Sigmoid colon (tissue), 4 donors: ENCODE data around the gene CDK5RAP3.

Source experiments
- EP300 ChIP-seq, 4 donors: sonication (generic); formaldehyde crosslinking; IDR thresholded peaks; one replicate each; pipeline ENCODE4 v1.6.1; 2017; ENCODE audit warnings: antibody characterized with exemption in 4 of 4
- POLR2A ChIP-seq, 2 donors: fragments of 450-650 bp; IDR thresholded peaks; one replicate each; pipeline ENCODE4 v1.6.1; 2016; ENCODE audit warnings: antibody characterized with exemption in 2 of 2, mild to moderate bottlenecking in 2 of 2, moderate library complexity in 2 of 2
- POLR2AphosphoS5 ChIP-seq, 4 donors: sonication (generic); formaldehyde crosslinking; IDR thresholded peaks; one replicate each; pipeline ENCODE4 v1.6.1; 2017; ENCODE audit warnings: antibody characterized with exemption in 4 of 4
- TF ChIP-seq, protein P1 (sequence below), 4 experiments: fragments of 450-650 bp in 3 of 4; fragments of 200-600 bp in 1 of 4; IDR thresholded peaks; one replicate each; pipeline ENCODE4 v1.5.1; 2016 to 2019; ENCODE audit warnings: antibody characterized with exemption in 4 of 4, mild to moderate bottlenecking in 3 of 4, moderate library complexity in 2 of 4

DNA sequence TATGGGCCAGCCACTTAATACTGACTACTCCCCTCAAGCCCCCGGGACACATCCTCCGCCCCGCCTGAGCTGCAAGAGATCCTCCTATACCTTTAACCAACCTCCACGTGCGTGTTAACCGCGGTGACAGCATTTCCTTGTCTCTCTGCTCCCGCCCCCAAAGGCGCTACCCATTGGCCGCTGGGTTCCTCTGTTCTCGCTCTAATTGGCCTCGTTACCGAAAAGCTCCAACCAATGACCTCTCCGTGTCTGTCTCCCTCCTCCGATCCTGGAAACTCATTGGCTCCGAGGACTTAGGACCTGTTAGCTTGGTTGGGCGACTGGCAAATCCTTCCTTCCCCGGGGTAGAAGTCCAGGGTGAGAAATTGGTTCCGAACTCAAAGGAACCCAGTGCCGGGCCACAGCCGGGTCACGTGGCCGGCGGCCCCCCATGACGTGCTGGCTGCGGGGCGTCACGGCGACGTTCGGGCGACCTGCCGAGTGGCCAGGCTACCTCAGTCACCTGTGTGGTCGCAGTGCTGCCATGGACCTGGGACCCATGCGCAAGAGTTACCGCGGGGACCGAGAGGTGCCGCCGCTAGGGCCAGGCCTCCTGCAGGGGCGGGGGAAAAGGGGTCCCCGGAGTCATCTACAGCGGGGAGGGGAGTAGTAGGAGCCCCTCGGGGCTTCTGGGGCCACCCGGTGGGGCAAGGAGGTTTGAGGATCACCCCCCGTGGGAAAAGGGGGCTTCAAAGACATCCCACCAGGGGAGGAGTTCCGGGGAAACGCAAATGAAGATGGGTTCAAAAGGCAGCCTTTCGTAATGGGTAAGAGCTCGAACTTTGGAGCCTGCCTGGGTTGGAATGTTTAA is 29.4 kb upstream of the CDK5RAP3 start, which contains the start of gene PNPO:
- peak in 1 of 2 donors; percentile 38 for TF ChIP-seq POLR2A (IDR thresholded peaks at IDR 0.05)
- TF ChIP-seq, protein P1, sequence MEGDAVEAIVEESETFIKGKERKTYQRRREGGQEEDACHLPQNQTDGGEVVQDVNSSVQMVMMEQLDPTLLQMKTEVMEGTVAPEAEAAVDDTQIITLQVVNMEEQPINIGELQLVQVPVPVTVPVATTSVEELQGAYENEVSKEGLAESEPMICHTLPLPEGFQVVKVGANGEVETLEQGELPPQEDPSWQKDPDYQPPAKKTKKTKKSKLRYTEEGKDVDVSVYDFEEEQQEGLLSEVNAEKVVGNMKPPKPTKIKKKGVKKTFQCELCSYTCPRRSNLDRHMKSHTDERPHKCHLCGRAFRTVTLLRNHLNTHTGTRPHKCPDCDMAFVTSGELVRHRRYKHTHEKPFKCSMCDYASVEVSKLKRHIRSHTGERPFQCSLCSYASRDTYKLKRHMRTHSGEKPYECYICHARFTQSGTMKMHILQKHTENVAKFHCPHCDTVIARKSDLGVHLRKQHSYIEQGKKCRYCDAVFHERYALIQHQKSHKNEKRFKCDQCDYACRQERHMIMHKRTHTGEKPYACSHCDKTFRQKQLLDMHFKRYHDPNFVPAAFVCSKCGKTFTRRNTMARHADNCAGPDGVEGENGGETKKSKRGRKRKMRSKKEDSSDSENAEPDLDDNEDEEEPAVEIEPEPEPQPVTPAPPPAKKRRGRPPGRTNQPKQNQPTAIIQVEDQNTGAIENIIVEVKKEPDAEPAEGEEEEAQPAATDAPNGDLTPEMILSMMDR (IDR thresholded peaks at IDR 0.05), result peak in 1 of 4 experiments; percentile 33
- TF ChIP-seq EP300 (IDR thresholded peaks at IDR 0.05), result no peak
- peak in 3 of 4 donors; percentile 62 to 71 (median 67) for TF ChIP-seq POLR2AphosphoS5 (IDR thresholded peaks at IDR 0.05)
